RWPE1 (cell line): ENCODE measurements around the gene SRPK2.
A peak's percentile ranks its signal among the peaks of the same experiment; 100 is the strongest.

ENCODE experiments used
- CTCF ChIA-PET: fragments of 350-600 bp; sonication (Branson Sonifier 250); formaldehyde crosslinking; extraction: SDS; loops from one replicate; lab custom pipeline; 2021; lab: Yijun Ruan, JAX
- POLR2A ChIA-PET: fragments of 400-600 bp; formaldehyde crosslinking; extraction: SDS; loops from one replicate; lab custom pipeline; 2020; ENCODE audit warnings: antibody characterized with exemption; ENCODE audit not compliant: low non-redundant PET; lab: Yijun Ruan, JAX
- DNase-seq: peaks from one replicate; pipeline ENCODE4 v3.0.0; 2012; ENCODE audit warnings: low spot score
- H3K27ac ChIP-seq: fragments of 450-650 bp; 2 replicates; pipeline ENCODE4 v1.5.1; 2017
- TF ChIP-seq, protein P1 (sequence below): fragments of 450-650 bp; conservative IDR thresholded peaks from 2 replicates; pipeline ENCODE4 v1.5.1; 2017; ENCODE audit warnings: low read depth, mild to moderate bottlenecking

The SRPK2 gene

DNA sequence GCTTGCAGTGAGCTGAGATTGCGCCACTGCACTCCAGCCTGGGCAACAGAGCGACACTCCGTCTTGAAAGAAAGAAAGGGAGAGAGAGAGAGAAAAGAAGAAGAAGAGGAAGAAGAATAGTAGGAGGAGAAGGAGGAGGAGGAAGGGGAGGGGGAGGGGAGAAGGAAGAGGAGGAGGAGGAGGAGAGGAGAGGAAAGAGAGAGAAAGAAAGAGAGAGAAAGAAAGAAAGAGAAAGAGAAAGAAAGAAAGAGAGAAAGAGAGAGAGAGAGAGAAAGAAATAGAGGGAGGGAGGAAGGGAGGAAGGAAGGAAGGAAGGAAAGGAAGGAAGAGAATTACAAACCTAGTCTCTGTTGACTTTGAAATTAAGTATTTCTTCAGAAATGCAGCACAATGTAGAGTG is 7.8 kb upstream of the SRPK2 start:
- H3K27ac ChIP-seq: no peak overlapping the region
- ChIA-PET CTCF (interaction anchor here (0.6 to 0.7 kb wide), 3 partner anchors 363 to 486 kb away, joined by 3 to 6 read pairs (median 5); no protein-coding TSS in a partner anchor), POLR2A (no interaction called here)
- TF ChIP-seq, protein P1, sequence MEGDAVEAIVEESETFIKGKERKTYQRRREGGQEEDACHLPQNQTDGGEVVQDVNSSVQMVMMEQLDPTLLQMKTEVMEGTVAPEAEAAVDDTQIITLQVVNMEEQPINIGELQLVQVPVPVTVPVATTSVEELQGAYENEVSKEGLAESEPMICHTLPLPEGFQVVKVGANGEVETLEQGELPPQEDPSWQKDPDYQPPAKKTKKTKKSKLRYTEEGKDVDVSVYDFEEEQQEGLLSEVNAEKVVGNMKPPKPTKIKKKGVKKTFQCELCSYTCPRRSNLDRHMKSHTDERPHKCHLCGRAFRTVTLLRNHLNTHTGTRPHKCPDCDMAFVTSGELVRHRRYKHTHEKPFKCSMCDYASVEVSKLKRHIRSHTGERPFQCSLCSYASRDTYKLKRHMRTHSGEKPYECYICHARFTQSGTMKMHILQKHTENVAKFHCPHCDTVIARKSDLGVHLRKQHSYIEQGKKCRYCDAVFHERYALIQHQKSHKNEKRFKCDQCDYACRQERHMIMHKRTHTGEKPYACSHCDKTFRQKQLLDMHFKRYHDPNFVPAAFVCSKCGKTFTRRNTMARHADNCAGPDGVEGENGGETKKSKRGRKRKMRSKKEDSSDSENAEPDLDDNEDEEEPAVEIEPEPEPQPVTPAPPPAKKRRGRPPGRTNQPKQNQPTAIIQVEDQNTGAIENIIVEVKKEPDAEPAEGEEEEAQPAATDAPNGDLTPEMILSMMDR: no peak
- DNase-seq: no peak

DNA sequence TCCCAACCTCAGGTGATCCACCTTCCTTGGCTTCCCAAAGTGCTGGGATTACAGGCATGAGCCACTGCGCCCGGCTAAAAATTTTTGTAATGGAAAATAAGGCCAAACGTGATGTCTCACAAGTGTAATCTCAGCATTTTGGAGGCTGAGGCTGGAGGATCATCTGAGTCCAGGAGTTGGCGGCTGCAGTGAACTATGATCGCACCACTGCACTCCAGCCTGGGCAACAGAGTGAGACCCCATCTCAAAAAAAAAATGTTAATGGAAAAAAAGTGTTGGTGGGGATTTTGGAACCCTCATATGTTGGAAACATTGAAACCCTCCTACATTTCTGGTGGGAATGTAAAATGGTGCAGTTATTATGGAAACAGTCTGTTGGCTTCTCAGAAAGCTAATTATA is 2.7 kb upstream of the SRPK2 start:
- ChIA-PET POLR2A (no interaction called here), CTCF (no interaction called here)
- H3K27ac ChIP-seq: no peak overlapping the region
- DNase-seq: no peak
- TF ChIP-seq, protein P1: no peak

DNA sequence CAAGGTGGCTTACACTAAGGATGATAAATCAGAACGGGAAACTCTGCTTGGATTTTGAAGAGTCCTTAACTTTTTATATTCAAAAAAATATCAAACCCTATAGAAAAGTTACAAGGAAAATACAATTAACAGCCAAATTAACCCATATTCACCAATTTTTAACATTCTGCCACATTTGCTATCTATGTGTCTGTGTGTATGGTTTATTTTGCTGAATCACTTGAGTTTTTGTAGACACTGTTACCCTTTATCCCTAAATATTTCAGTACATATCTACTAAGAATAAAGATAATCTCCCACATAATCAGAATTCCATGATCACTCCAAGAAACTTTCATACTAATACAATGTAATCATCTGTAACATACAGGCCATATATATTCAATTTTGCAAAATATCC is 1.2 kb upstream of the SRPK2 start:
- POLR2A ChIA-PET: no interaction called here
- DNase-seq: no peak
- TF ChIP-seq, protein P1: no peak
- no peak overlapping the region for H3K27ac ChIP-seq
- CTCF ChIA-PET: no interaction called here

DNA sequence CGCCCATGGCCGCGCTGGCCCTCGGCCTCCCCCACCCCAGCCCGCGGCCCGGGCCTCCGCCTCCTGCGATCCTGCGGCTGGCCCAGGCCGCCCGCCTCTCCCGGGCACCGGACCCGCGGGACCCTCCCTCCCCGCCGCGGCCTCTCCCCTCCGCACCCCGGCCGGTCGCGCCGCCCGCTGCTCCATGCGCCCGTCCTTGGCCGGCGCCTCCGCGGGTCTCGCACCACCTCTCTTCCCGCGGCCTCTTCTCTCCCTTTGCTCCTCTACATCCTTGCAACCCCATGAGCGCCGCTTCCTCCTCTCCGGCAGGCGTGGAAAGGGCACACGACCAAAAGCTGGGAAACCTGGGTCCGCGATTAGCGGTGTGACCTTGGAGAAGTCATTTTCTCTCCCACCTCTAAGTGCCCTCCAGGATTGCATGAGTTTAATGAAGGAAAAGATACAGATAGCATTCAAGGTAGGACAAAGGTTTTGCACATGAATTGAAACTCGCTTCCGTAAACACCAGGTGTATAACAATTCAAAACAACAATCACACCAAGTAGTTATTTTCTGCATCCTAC is 448 bp upstream of the SRPK2 start:
- CTCF ChIA-PET: no interaction called here
- TF ChIP-seq, protein P1: no peak
- POLR2A ChIA-PET: no interaction called here
- peak overlapping the region; percentile 76 for H3K27ac ChIP-seq
- DNase-seq: peak; percentile 70

DNA sequence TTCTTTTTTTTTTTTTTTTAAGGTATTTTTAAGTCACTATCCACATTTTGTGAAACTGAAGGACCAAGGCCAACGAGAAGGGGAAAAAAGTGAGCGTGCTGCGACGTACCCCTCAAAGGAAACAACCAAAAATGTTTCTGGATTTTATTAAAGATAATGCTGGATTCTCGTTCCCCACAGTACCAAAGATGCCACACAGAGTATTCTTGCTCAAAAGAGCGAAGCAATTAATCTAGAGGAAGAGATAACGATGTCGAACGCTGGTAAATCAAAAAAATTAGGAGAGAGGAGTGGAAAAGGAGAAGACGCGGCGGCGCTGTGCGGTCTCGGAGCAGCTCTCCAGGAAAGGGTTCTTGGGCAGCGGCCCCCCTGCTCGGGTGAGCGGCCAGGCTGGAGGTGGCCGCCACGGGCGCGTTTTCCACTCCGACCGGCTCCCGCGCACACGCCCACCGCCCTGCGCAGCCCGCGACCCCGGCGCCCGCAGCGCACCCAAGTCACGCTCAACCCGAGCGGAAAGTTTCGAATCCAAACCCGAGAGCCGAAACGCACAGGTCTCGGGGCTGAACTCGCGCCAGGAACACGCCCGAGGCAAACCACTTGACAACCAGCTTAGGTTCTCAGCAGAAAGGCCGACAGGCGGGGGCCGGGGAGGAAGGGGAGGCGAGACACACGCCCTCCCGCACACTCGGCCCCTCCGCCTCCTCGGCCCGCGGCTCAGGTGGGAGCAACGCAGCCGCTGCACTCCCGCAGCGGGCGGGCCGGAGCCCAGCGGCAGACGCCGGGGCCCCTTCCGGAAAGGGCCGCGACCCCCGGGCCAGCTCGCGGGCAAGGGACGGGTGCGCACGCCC is 989 bp downstream of the SRPK2 start:
- ChIA-PET CTCF (interaction anchor here (0.6 kb wide), 1 partner anchor 9 kb away, joined by 4 read pairs; no protein-coding TSS in a partner anchor), POLR2A (no interaction called here)
- H3K27ac ChIP-seq: peak overlapping the region; percentile 76
- TF ChIP-seq, protein P1: no peak
- peak; percentile 67 for DNase-seq

DNA sequence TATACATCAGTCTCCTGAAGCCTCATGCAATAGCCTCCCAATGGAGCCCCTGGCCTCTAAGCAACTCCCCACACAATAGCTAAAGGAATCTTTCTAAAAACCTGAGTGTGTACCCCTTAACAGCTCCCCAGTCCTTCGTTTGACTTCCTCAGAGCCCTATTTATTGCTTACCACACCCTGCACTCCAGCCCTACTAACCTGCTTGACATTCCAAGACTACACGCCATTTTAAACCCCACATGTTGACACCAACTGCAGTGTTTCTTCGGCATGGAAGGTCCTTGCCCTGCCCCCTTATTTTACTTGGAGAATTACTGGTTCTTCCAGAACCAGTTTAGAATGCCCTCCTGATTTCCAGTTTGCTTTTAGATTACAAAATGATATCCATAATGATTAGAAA is 10.8 kb downstream of the SRPK2 start:
- no peak overlapping the region for H3K27ac ChIP-seq
- DNase-seq: no peak
- TF ChIP-seq, protein P1: no peak
- ChIA-PET POLR2A (no interaction called here), CTCF (no interaction called here)
